Measurements from ENCODE around the gene FAM184A.

Gene FAM184A

GRCh38 chr6:118963003-118963402, 115.5 kb downstream of the FAM184A start:
- DNase-seq (ENCODE audit: low read depth in 2 of 2) = no peak

GRCh38 chr6:118959903-118960302, 118.6 kb downstream of the FAM184A start:
- DNase-seq (ENCODE audit: low read depth in 2 of 2) = no peak

- no peak for DNase-seq (ENCODE audit: low read depth in 2 of 2)
These were observed 125.1 kb downstream of the FAM184A start for GRCh38 chr6:118953391-118953790.

- DNase-seq (ENCODE audit: low read depth in 2 of 2) = no peak
These were observed 125.8 kb downstream of the FAM184A start for GRCh38 chr6:118952683-118953082.

DNA sequence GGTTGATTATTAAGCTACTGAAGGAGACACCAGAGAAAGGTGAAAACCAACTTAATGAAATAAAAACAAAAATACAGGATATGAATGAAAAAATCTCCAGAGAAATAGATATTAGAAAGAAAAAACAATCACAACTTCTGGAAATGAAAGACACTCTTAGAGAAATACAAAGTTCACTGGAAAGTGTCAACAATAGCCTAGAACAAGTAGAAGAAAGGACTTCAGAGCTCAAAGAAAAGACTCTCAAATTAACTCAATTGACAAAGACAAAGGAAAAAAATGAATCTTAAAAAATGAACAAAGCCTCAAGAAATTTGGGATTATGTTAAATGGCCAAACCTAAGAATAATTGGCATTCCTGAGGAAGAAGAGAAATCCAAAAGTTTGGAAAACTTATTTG, 133.2 kb downstream of the FAM184A start:
- DNase-seq (ENCODE audit: low read depth in 2 of 2) = no peak

- DNase-seq (ENCODE audit: low read depth in 2 of 2) = no peak
These were observed 137.7 kb downstream of the FAM184A start for GRCh38 chr6:118940770-118941169.

- no peak for DNase-seq (ENCODE audit: low read depth in 2 of 2)
These were observed 138.8 kb downstream of the FAM184A start for GRCh38 chr6:118939683-118940082.

- no peak for DNase-seq (ENCODE audit: low read depth in 2 of 2)
These were observed 142.3 kb downstream of the FAM184A start for GRCh38 chr6:118935978-118936703.

- no peak for DNase-seq (ENCODE audit: low read depth in 2 of 2)
These were observed 143.2 kb downstream of the FAM184A start for GRCh38 chr6:118935331-118935668.

DNA sequence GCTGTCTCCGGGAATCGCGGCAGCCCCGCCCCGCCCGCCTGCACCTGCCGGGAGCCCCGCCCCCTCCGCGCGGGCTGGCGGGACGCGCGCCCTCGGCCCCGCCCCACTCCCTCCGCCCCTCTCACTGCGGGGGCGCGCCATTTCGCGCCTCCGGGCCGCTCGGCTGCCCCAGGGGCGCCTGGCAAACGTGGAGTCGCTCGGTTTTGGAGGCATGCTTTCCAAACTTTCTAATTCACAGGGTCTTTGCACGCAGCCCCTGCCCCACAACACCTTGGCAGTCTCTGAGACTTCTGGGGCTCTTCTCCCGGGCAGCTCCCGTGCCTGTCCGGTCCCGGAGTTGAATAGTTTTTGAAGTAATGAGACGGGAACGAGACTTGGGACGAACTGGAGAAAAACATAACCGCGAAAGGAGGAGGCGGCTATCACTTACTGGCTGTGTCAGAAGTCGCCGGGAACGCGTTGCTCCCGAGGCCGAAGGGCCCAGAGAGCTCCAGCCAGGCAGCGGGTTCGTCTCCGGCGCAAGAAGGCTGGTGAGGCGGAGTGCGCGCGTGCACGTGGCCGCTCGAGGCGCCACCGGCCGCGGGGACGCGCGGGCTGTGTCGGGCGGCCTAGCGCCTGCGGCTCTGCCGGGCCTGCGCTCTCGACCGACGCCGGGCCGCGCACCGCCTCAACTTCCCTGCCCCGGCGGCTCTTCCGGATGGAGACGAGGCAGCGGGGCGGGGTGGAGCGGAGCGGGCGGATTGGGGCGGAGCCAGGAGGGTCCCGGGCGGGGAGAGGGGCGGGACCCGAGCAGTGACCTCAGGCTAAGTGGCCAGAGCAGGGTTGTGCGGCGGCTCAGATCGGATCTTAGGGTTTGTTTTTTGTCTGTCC, 143.8 kb downstream of the FAM184A start, which contains the start of gene MCM9:
TSS of gene MCM9 (minus strand) at position 699 of the 870 bp plus-strand sequence. CDS start 3,436 bp downstream, outside the sequence.
- peak; percentile 70 to 72 for DNase-seq (ENCODE audit: low read depth in 2 of 2)

GRCh38 chr6:118933855-118934460, 144.5 kb downstream of the FAM184A start:
- DNase-seq (ENCODE audit: low read depth in 2 of 2) = no peak

DNA sequence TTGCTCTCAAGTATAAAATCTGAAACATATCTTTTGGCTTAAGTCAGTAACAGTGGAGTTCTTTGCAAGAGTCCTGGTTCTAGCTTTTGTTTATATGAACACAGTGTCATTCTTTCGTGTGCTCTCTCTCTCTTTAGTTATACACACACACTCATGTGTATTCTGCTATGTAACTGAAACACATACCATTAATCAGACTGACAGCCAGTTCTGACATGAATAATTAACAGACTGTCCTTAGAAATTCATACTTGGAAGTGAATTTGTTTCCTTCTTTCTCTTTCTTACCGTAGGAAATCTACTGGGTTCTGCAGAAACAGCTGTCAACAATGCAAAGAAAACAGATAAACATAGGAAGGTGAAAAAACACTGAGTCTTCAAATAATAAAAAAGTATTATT, 146.0 kb downstream of the FAM184A start:
- DNase-seq (ENCODE audit: low read depth in 2 of 2) = no peak

- DNase-seq (ENCODE audit: low read depth in 2 of 2) = no peak
These were observed 147.0 kb downstream of the FAM184A start for GRCh38 chr6:118931436-118931835.

DNA sequence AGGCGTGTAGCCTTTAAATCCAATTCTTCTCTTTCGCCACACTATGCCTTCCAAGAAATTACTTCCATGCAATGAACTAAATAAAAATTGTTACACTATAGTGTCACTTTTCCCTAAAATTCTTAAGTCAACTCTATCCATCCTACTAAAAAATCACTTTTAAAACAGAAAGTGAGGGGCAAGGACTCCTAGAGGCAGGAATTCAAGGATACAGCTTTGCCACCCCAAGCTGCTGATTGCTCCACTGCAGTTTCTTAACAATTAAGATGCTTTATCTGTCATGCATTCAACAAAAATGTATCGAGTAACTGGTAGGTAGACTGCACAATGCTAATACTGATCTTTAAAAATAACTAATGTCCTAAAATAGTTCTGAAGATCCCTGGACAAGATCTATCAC, 147.8 kb downstream of the FAM184A start:
- no peak for DNase-seq (ENCODE audit: low read depth in 2 of 2)

DNA sequence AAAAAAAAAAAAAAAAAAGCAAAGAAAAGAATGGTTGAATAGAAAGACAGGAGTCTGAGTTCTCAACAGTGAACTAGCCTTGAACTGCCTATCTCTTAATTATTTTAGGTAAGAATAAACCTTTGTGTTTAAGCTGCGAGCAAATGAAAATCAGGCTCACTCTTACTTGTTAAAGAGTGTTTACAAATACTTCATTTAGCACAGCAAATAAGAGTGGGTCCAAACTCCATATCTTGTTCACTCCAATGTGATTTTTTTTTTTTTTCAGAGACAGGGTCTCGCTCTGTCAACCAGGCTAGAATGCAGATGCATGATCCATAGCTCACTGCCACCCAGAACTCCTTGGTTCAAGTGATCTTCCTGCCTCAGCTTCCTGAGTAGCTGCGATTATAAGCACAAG, 155.4 kb downstream of the FAM184A start:
- no peak for DNase-seq (ENCODE audit: low read depth in 2 of 2)

DNA sequence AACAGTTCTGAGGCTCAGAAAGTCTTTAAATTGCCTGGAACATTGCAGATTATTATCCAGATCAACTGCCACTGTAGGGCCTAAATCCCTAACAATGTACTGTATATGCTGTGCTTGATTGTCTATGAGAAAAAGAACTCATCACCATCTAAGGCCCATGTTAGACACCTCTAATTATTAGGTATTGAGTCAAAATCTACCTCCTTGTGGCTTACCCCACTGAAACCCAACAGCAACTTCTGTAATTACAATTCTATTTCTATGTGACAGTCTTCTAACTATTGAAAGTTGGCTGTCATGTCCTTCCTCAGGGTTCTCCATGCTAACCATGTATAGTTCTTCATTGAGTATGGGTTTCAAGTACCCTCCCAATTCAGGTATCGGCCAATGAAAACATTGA, 157.4 kb downstream of the FAM184A start:
- no peak for DNase-seq (ENCODE audit: low read depth in 2 of 2)

- no peak for DNase-seq (ENCODE audit: low read depth in 2 of 2)
These were observed 160.1 kb downstream of the FAM184A start for GRCh38 chr6:118918329-118918725.

- DNase-seq (ENCODE audit: low read depth in 2 of 2) = no peak
These were observed 160.7 kb downstream of the FAM184A start for GRCh38 chr6:118917546-118918328.

DNA sequence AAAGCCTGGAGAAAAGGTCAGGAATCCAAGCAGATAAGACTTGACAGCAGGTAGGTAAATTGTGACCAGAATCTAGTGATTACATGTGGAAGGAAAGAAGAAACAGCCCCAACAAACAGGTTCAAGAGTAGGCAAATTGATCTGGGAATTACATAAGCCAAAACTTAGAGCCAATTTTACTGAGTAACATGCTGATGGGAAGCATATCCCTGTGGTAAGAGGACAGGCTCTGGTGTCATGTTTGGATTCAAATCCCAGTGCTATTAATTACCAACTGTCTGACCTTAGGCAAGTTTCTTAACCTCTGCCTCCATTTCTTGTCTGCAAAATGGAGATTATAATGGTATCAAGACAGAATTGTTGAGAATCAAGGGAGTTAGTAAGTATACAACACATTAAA, 163.9 kb downstream of the FAM184A start:
- no peak for DNase-seq (ENCODE audit: low read depth in 2 of 2)

DNA sequence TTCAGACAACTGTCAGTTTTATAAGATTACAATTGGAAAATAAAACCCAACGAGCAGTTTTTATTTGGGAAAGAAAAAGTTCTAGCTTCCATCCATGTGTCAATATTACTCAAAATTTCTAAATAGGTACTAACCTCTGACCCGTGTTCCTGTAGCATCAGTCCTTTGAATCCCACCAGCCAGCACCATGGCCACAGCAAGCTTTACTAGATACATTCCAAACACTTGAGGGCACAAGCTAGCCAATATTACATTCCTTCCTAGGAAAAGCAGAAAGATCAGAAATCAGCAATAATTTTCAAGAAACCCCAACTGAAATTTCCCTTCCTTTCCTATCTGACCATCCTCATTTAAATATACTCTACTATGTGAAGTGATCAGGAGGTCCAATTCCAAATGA, 165.3 kb downstream of the FAM184A start:
- DNase-seq (ENCODE audit: low read depth in 2 of 2) = no peak

- no peak for DNase-seq (ENCODE audit: low read depth in 2 of 2)
These were observed 165.8 kb downstream of the FAM184A start for GRCh38 chr6:118912646-118913045.

Measured in activated CD8-positive, alpha-beta memory T cell treated with anti-CD3 and anti-CD28 coated beads for 4 hours (primary cell).